Skeletal muscle satellite cell (primary cell): ENCODE data around the gene ARFGEF3.

Experiments
- H3K27me3 ChIP-seq: 2 replicates; pipeline ENCODE4 v1.7.0; 2013; ENCODE audit warnings: low read length; ENCODE audit not compliant: control insufficient read depth, insufficient read depth
- H3K36me3 ChIP-seq: 2 replicates; pipeline ENCODE4 v1.7.0; 2013; ENCODE audit warnings: mild to moderate bottlenecking, control low read depth, low read length; ENCODE audit not compliant: insufficient read depth
- H3K4me1 ChIP-seq: 2 replicates; pipeline ENCODE4 v1.7.0; 2013; ENCODE audit warnings: low read length; ENCODE audit not compliant: control insufficient read depth, insufficient read depth
- H3K4me2 ChIP-seq: 2 replicates; pipeline ENCODE4 v1.7.0; 2013; ENCODE audit warnings: mild to moderate bottlenecking, low read length
- H3K4me3 ChIP-seq: 2 replicates; pipeline ENCODE4 v1.7.0; 2013; ENCODE audit warnings: low read length
- H3K9ac ChIP-seq: 2 replicates; pipeline ENCODE4 v1.7.0; 2013; ENCODE audit warnings: mild to moderate bottlenecking, low read depth, low read length, moderate library complexity
- H3K9me3 ChIP-seq: replicated peaks from 2 replicates; pipeline ENCODE4 v1.7.0; 2013; ENCODE audit warnings: mild to moderate bottlenecking, control low read depth, low read length

ARFGEF3 gene

GRCh38 chr6:138302554-138302953, 140.8 kb downstream of the ARFGEF3 start:
- Histone ChIP-seq H3K36me3 (no peaks in the 10 kb centered on the region), H3K27me3 (no peaks in the 10 kb centered on the region), H3K4me1 (peaks cover 6% of the 10 kb centered on the region), H3K4me2 (no peak overlapping the region), H3K9me3 (no peaks in the 10 kb centered on the region), H3K9ac (no peak overlapping the region), H3K4me3 (no peak overlapping the region)

- no peak overlapping the region for H3K4me2 ChIP-seq
- no peaks in the 10 kb centered on the region for H3K4me1 ChIP-seq
- H3K4me3 ChIP-seq: no peak overlapping the region
- no peaks in the 10 kb centered on the region for H3K9me3 ChIP-seq
- H3K27me3 ChIP-seq: no peaks in the 10 kb centered on the region
- no peaks in the 10 kb centered on the region for H3K36me3 ChIP-seq
- no peak overlapping the region for H3K9ac ChIP-seq
These were observed 145.6 kb downstream of the ARFGEF3 start for GRCh38 chr6:138307352-138307751.

DNA sequence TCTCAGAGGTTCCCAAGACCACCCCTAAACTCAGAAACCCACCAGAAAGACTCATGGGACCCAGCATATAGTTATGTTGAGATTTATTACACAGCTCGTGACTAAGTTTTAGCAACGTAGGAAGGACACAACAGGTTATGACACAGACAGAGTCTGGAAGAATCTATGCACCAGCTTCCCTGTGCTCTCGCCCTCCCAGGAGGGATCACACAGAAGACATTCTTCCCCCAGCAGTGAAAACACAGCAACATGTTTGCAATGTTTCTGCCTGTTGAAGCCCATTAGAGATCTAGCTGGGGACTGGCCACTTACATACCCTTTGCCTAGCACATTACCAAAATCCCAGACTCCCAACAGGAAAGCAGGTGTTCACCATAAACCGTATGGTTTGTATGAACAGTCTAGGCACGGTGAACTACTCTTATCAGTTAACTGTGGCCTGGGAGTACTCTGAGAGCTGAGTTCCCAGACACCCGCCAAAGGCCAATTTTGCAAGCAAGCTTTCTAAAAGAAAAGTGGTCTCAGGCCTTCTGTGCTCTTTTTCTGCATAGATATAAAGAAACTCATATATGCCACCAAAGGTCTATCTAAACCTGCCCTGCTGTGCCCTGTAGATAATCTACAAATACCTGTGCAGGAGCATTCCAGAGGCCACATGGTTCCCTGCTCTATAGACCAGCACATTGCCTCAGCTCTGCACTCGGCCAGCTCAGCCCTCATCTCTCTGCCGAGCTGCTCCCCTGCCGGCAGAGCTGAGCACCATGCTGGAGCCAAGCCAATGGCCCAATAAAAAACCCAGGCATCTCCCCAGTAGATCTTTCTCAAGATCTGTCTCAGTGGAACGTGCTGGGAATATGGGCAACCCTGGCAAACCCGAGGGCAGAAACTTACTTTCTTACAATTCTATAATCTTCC, 146.3 kb downstream of the ARFGEF3 start:
- Histone ChIP-seq H3K4me1 (no peaks in the 10 kb centered on the region), H3K4me3 (no peak overlapping the region), H3K4me2 (no peak overlapping the region), H3K9me3 (no peaks in the 10 kb centered on the region), H3K36me3 (no peaks in the 10 kb centered on the region), H3K27me3 (no peaks in the 10 kb centered on the region), H3K9ac (no peak overlapping the region)

GRCh38 chr6:138308731-138309110, 147.0 kb downstream of the ARFGEF3 start:
- Histone ChIP-seq H3K36me3 (no peaks in the 10 kb centered on the region), H3K9ac (no peak overlapping the region), H3K4me2 (no peak overlapping the region), H3K27me3 (no peaks in the 10 kb centered on the region), H3K4me3 (no peak overlapping the region), H3K4me1 (no peaks in the 10 kb centered on the region), H3K9me3 (no peaks in the 10 kb centered on the region)

DNA sequence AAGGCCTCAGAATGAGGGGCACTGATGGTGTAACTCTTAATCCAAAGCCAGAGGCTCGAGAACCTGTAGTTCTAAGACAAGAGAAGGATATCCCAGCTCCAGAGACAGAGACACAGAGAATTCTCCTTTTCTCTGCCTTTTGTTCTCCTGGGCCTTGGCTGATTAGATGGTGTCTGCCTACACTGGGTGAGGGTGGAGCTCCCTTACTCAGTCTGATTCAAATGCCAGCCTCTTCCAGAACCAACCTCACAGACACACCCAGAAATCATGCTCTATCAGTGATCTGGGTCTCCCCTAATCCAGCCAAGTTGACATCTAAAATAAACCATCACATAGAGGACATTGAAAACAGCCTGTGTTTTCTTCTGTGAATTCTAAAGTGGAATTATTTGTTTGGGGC, 148.0 kb downstream of the ARFGEF3 start:
- Histone ChIP-seq H3K4me2 (no peak overlapping the region), H3K9ac (no peak overlapping the region), H3K4me3 (no peak overlapping the region), H3K27me3 (no peaks in the 10 kb centered on the region), H3K36me3 (no peaks in the 10 kb centered on the region), H3K9me3 (no peaks in the 10 kb centered on the region), H3K4me1 (no peaks in the 10 kb centered on the region)

- Histone ChIP-seq H3K27me3 (no peaks in the 10 kb centered on the region), H3K9ac (no peak overlapping the region), H3K9me3 (no peaks in the 10 kb centered on the region), H3K4me2 (no peak overlapping the region), H3K4me3 (no peak overlapping the region), H3K4me1 (no peaks in the 10 kb centered on the region), H3K36me3 (no peaks in the 10 kb centered on the region)
These were observed 148.6 kb downstream of the ARFGEF3 start for GRCh38 chr6:138310294-138310693.

DNA sequence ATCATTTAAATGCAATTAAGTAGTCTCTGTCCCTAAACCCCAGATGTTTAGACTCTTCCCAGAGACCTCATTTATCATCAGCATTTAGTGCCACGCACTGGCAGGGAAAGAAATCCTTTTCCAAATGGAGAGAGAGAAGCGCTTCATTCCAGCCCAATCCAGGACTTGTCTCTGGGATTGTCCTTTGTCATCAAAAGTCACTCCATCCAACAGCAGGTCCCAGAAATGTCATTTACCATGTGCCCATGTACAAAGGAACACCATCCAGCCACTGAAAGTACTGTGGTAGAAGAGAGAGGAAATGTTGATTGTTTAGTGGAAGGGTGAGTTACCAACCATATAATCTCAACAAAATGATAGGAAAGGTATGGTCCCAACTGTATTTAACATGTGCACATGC, 149.1 kb downstream of the ARFGEF3 start:
- Histone ChIP-seq H3K4me3 (no peak overlapping the region), H3K4me1 (no peaks in the 10 kb centered on the region), H3K36me3 (no peaks in the 10 kb centered on the region), H3K9ac (no peak overlapping the region), H3K27me3 (no peaks in the 10 kb centered on the region), H3K9me3 (no peaks in the 10 kb centered on the region), H3K4me2 (no peak overlapping the region)

DNA sequence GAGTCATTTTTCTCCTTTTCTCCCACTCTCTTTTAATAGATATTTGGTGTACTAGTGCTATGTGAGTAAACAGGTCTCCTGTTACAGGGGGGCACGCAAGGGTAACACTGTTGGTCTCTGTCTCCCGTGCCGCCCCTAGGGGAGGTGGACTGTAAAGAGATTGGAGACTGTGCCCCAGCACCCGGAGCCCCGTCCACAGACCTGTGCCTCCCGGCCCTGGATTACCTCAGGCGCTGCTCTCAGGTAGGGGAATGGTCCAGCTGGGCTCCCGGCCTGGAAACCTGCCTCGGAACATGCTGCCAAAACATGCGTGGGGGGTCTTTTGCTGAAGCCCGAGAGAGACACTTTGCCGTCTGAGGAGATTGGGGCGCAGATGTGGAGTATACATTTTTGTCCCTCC, 149.5 kb downstream of the ARFGEF3 start:
- no peak overlapping the region for H3K4me2 ChIP-seq
- no peaks in the 10 kb centered on the region for H3K36me3 ChIP-seq
- no peaks in the 10 kb centered on the region for H3K4me1 ChIP-seq
- no peaks in the 10 kb centered on the region for H3K9me3 ChIP-seq
- H3K27me3 ChIP-seq: no peaks in the 10 kb centered on the region
- H3K9ac ChIP-seq: no peak overlapping the region
- no peak overlapping the region for H3K4me3 ChIP-seq

GRCh38 chr6:138318741-138319375, 157.1 kb downstream of the ARFGEF3 start:
- no peaks in the 10 kb centered on the region for H3K27me3 ChIP-seq
- no peaks in the 10 kb centered on the region for H3K9me3 ChIP-seq

GRCh38 chr6:138321934-138322333, 160.2 kb downstream of the ARFGEF3 start:
- H3K9ac ChIP-seq: no peak overlapping the region
- H3K9me3 ChIP-seq: no peaks in the 10 kb centered on the region
- H3K27me3 ChIP-seq: no peaks in the 10 kb centered on the region
- no peak overlapping the region for H3K4me3 ChIP-seq
- H3K4me2 ChIP-seq: no peak overlapping the region
- no peaks in the 10 kb centered on the region for H3K4me1 ChIP-seq
- H3K36me3 ChIP-seq: no peaks in the 10 kb centered on the region

More at GRCh38 chr6:138318741-138319375, 157.1 kb downstream of the ARFGEF3 start:
- no peak overlapping the region for H3K4me2 ChIP-seq
- H3K4me1 ChIP-seq: no peaks in the 10 kb centered on the region
- H3K36me3 ChIP-seq: no peaks in the 10 kb centered on the region
- H3K4me3 ChIP-seq: no peak overlapping the region
- no peak overlapping the region for H3K9ac ChIP-seq

- H3K9ac ChIP-seq: no peak overlapping the region
These were observed 162.1 kb downstream of the ARFGEF3 start for GRCh38 chr6:138323821-138324220.

DNA sequence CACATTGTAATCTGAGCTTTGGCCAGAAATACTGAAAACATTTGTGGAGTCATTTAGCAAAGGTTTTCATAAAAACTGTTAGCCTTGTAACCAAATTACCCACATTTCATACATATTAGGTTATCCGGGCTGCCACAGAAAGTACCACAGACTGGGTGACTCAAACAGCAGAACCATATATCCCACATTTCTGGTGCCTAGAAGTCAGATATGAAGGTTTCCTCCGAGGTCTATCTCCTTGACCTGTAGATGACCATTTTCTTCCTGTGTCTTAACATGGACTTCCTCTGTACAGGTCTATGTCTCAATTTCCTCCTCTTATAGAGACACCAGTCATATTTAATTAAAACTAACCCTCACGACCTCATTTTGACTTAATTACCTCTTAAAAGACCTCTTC, 166.5 kb downstream of the ARFGEF3 start:
- H3K27me3 ChIP-seq: no peaks in the 10 kb centered on the region

More at GRCh38 chr6:138323821-138324220, 162.1 kb downstream of the ARFGEF3 start:
- Histone ChIP-seq H3K27me3 (no peaks in the 10 kb centered on the region), H3K4me1 (no peaks in the 10 kb centered on the region), H3K4me2 (no peak overlapping the region), H3K4me3 (no peak overlapping the region), H3K36me3 (no peaks in the 10 kb centered on the region), H3K9me3 (no peaks in the 10 kb centered on the region)

More for the DNA sequence above, 166.5 kb downstream of the ARFGEF3 start:
- H3K4me1 ChIP-seq: no peaks in the 10 kb centered on the region
- H3K4me3 ChIP-seq: no peak overlapping the region
- no peak overlapping the region for H3K9ac ChIP-seq
- H3K4me2 ChIP-seq: no peak overlapping the region
- H3K36me3 ChIP-seq: no peaks in the 10 kb centered on the region
- H3K9me3 ChIP-seq: no peaks in the 10 kb centered on the region
